IPS DF 6.9 (cell line): Measurements from ENCODE around the gene PRR20D.
A peak's percentile ranks its signal among the peaks of the same experiment; 100 is the strongest.
"Not testable (repeated sequence)": the region's sequence is repeated elsewhere in the genome, so short reads cannot be mapped to it uniquely, and the experiment has no call there.

Experiments used
- DNase-seq: peaks from one replicate; pipeline ENCODE4 v3.0.0-alpha.2; 2013; ENCODE audit warnings: low read depth, low spot score
- H3K27ac ChIP-seq: one replicate; pipeline ENCODE4 v1.5.1; 2013; ENCODE audit warnings: low read length, control low read depth
- H3K27me3 ChIP-seq: 2 replicates; pipeline ENCODE4 v1.6.1; 2013; ENCODE audit warnings: mild to moderate bottlenecking, low read length; ENCODE audit not compliant: control insufficient read depth, insufficient read depth
- H3K36me3 ChIP-seq: 2 replicates; pipeline ENCODE4 v1.6.1; 2013; ENCODE audit warnings: low read length; ENCODE audit not compliant: control insufficient read depth, insufficient read depth
- H3K4me1 ChIP-seq: 2 replicates; pipeline ENCODE4 v1.6.1; 2013; ENCODE audit warnings: low read length; ENCODE audit not compliant: control insufficient read depth, insufficient read depth
- H3K4me3 ChIP-seq: 2 replicates; pipeline ENCODE4 v1.5.1; 2013; ENCODE audit warnings: mild to moderate bottlenecking, low read length
- H3K9me3 ChIP-seq: 2 replicates; pipeline ENCODE4 v1.6.1; 2013; ENCODE audit warnings: low read length, inconsistent platforms; ENCODE audit not compliant: control insufficient read depth, insufficient read depth
- WGBS: extraction: QIAGEN DNeasy Blood & Tissue Kit; methylation state at CpG from one replicate; pipeline ENCODE4 v1.1.7; 2013; ENCODE audit warnings: mixed read lengths, missing lambda C conversion rate; ENCODE audit not compliant: insufficient read length, insufficient coverage; 5-methylcytosine and 5-hydroxymethylcytosine counted together

Gene PRR20D

DNA sequence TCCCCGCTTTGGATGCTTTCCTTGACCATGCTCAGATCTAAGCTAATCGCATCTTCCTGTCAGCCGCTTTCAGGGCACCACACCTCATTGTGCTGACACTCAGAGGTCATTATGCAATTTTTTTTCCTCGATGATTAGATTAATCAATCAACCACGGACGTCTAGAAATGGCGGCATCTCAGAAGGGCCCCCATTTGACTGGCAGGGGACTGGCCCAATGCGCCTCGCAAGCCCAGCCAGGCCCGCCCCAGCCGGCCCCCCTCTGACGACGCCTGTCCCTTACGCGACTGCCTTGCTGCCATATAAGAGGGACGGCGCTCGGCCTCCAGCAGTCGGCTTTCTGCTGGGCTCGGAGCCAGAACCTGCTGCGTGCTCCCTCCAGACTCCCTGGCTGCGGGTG lies at the start of gene PRR20D:
PRR20D (plus strand) TSS at position 301 of the 400 bp plus-strand sequence. CDS start 387 bp downstream, outside the sequence.
- not testable (repeated sequence) for DNase-seq, H3K27ac ChIP-seq, H3K4me3 ChIP-seq, H3K36me3 ChIP-seq, H3K9me3 ChIP-seq, H3K27me3 ChIP-seq, H3K4me1 ChIP-seq
- no CpG with 5 or more reads among the region's 22 CpGs for WGBS

DNA sequence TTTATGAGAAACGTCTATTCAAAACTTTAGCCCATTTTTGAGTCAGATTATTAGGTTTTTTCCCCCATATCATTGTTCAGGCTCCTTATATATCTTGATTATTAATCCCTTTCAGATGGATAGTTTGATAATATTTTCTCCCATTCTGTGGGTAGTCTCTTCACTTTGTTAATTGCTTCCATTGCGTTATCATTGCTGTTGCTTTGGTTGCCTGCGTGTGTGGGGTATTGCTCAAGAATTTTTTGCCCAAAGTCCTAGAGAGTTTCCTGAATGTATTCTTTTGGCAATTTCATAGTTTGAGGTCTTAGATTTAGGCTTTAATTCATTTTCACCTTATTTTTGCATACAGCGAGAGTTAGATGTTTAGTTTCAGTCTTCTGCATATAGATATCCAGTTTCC lies 45.5 kb upstream of the PRR20D start:
- no peaks in the 10 kb centered on the region for H3K27me3 ChIP-seq
- H3K36me3 ChIP-seq = no peaks in the 10 kb centered on the region
- no peaks in the 10 kb centered on the region for H3K4me1 ChIP-seq
- WGBS = no CpG with 5 or more reads among the region's 4 CpGs
- no peak for DNase-seq
- no peak overlapping the region for H3K4me3 ChIP-seq
- no peak overlapping the region for H3K27ac ChIP-seq
- H3K9me3 ChIP-seq = no peaks in the 10 kb centered on the region

DNA sequence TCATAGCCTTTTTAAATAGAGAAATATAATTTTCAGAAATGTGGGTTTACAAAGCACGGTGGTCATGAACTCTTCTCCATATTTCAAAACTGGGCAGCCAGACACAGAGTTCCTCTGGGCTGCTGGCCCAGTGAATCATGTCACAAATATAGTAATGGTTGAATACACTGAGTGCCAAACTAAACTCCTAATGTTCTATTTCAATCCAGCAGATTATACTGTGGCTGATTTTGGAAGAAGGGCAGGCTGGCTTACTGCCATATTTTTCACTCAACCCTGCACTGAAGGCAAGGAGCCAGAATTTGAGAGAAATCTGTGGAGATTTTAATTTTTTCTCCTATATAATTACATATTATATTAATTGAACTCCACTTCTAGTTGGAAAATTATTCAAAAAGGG lies 36.8 kb upstream of the PRR20D start:
- Histone ChIP-seq H3K9me3 (no peaks in the 10 kb centered on the region), H3K27ac (no peak overlapping the region), H3K4me1 (no peaks in the 10 kb centered on the region), H3K4me3 (no peak overlapping the region), H3K36me3 (no peaks in the 10 kb centered on the region), H3K27me3 (no peaks in the 10 kb centered on the region)
- no peak for DNase-seq
- no CpG with 5 or more reads among the region's 1 CpG for WGBS

DNA sequence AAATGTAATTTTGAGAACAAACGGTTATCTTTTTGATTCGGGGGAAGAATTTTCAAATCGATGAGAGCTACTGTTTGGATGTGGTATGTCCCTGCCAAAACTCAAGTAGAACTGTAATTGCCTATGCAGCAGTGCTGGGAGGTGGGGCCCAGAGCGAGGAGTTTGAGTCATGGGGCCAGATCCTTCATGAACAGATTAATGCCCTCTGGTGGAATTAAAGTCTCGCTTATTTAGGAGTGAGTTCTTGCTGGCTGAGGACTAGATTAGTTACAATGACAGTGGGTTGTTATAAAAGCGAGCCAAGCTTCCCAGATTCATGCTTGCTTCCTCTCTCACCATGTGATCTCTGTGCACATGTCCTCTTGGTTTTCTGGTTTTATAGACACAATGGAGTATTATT lies 31.5 kb upstream of the PRR20D start:
- no peaks in the 10 kb centered on the region for H3K9me3 ChIP-seq
- peak; percentile 16 for DNase-seq
- no peak overlapping the region for H3K27ac ChIP-seq
- H3K4me3 ChIP-seq = no peak overlapping the region
- no CpG with 5 or more reads among the region's 6 CpGs for WGBS
- no peaks in the 10 kb centered on the region for H3K27me3 ChIP-seq
- no peaks in the 10 kb centered on the region for H3K36me3 ChIP-seq
- H3K4me1 ChIP-seq = no peaks in the 10 kb centered on the region

DNA sequence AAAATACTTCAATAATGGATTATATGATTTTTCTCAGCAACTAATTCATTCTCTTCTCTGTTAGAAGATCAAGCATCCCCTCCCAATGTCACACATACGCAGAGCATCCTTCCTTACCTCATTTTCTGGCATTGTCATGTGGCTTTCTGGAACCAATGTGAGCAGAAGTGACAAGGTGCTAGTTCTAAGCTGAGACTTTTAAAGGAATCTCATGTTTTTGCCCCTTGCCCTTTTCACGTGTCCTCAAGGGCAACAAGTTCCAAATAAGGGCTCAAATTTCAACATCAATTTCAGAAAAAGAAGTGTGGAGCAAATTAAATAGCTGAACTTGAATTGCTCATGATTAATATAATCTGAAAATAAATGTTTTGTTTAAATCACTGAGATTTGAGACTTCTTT lies 24.3 kb upstream of the PRR20D start:
- H3K4me3 ChIP-seq = no peak overlapping the region
- H3K36me3 ChIP-seq = no peaks in the 10 kb centered on the region
- no peaks in the 10 kb centered on the region for H3K27me3 ChIP-seq
- no peaks in the 10 kb centered on the region for H3K9me3 ChIP-seq
- no peak for DNase-seq
- no CpG with 5 or more reads among the region's 2 CpGs for WGBS
- H3K4me1 ChIP-seq = no peaks in the 10 kb centered on the region
- H3K27ac ChIP-seq = no peak overlapping the region

DNA sequence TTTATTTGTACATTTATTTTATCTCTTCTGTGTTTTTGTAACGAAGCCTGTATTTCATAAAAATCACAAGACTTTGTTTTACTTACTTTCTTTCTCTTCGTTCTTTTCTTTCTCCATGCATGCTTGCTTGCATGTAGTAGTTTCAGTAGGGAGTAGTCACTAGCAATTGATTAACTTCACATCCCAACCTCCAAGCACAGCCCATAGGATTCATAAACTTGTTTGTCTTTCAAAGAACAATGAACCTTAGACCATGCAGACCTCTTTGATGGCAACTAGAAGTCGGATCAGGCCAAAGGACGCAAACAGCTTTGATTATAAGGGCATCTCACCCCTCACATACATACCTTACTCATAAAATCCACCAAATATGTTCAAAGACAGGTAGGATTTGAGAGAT lies 22.8 kb upstream of the PRR20D start:
- DNase-seq = no peak
- no peaks in the 10 kb centered on the region for H3K9me3 ChIP-seq
- no CpG with 5 or more reads among the region's 4 CpGs for WGBS
- H3K36me3 ChIP-seq = no peaks in the 10 kb centered on the region
- H3K27ac ChIP-seq = no peak overlapping the region
- H3K4me1 ChIP-seq = no peaks in the 10 kb centered on the region
- H3K4me3 ChIP-seq = no peak overlapping the region
- H3K27me3 ChIP-seq = no peaks in the 10 kb centered on the region

DNA sequence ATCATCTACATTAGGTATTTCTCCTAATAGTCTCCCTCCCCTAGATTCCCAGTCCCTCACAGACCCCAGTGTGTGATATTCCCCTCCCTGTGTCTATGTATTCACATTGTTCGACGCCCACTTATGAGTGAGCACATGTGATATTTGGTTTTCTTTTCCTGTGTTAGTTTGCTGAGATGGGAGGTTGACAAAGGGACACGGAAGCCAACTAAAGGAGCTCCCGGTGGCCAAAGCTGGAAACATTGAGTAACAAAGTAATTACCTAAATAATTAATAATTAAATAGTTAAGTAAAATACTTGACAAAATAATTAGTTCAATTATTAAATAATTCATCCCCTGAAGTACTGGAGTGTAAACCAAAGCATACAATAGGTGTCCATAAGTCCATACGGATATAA lies 21.4 kb upstream of the PRR20D start:
- Histone ChIP-seq H3K27ac (no peak overlapping the region), H3K4me3 (no peak overlapping the region), H3K4me1 (no peaks in the 10 kb centered on the region), H3K9me3 (no peaks in the 10 kb centered on the region), H3K36me3 (no peaks in the 10 kb centered on the region), H3K27me3 (no peaks in the 10 kb centered on the region)
- WGBS = no CpG with 5 or more reads among the region's 5 CpGs
- no peak for DNase-seq

DNA sequence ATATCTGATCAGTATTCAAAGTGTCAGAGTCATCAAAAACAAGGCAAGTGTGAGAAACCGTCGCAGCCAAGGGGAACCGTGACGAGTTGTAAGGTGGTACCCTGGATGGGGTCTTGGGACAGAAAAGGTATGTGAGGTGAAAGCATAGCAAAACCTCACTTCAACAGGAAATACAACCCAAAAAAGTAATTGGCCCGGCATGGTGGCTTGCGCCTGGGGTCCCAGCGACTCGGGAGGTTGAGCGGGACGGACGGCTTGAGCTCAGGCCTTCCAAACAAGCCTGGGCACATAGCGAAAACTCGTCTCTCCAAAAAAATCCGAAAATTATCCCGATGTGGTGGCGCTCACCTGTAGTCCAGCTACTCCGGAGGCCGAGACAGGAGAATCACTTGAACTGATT lies 20.7 kb upstream of the PRR20D start:
- H3K4me1 ChIP-seq, H3K4me3 ChIP-seq, DNase-seq, H3K9me3 ChIP-seq, H3K27me3 ChIP-seq, H3K36me3 ChIP-seq, H3K27ac ChIP-seq: not testable (repeated sequence)
- WGBS = no CpG with 5 or more reads among the region's 18 CpGs

DNA sequence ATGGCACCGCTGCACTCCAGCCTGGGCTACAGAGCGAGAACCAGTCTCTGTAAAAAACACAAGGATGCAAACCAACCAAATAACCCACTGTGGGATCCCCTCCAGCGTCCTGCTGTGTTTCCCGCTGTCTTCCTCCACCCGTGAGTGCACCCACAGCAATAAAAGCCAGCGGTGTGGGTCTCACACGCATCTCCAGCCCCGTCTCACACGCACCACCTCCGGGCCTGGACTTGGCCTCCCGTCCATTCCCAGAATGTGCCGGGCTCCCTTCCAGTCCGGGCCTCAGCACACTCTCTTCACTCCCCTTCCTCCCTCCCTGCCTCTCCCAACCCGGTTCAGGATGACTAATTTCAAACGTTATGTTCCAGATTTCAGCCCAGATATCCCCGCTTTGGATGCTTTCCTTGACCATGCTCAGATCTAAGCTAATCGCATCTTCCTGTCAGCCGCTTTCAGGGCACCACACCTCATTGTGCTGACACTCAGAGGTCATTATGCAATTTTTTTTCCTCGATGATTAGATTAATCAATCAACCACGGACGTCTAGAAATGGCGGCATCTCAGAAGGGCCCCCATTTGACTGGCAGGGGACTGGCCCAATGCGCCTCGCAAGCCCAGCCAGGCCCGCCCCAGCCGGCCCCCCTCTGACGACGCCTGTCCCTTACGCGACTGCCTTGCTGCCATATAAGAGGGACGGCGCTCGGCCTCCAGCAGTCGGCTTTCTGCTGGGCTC lies 20.0 kb upstream of the PRR20D start, which contains the start of gene PRR20A:
PRR20A (plus strand) TSS at position 684 of the 734 bp plus-strand sequence. CDS start 387 bp downstream, outside the sequence.
- H3K4me3 ChIP-seq, H3K4me1 ChIP-seq, H3K9me3 ChIP-seq, H3K27me3 ChIP-seq, DNase-seq, H3K36me3 ChIP-seq, H3K27ac ChIP-seq: not testable (repeated sequence)
- WGBS = no CpG with 5 or more reads among the region's 34 CpGs

DNA sequence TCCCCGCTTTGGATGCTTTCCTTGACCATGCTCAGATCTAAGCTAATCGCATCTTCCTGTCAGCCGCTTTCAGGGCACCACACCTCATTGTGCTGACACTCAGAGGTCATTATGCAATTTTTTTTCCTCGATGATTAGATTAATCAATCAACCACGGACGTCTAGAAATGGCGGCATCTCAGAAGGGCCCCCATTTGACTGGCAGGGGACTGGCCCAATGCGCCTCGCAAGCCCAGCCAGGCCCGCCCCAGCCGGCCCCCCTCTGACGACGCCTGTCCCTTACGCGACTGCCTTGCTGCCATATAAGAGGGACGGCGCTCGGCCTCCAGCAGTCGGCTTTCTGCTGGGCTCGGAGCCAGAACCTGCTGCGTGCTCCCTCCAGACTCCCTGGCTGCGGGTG lies 13.2 kb upstream of the PRR20D start, which contains the start of gene PRR20B:
PRR20B (plus strand) TSS at position 301 of the 400 bp plus-strand sequence. CDS start 387 bp downstream, outside the sequence.
- not testable (repeated sequence) for H3K4me3 ChIP-seq
- WGBS = no CpG with 5 or more reads among the region's 22 CpGs

DNA sequence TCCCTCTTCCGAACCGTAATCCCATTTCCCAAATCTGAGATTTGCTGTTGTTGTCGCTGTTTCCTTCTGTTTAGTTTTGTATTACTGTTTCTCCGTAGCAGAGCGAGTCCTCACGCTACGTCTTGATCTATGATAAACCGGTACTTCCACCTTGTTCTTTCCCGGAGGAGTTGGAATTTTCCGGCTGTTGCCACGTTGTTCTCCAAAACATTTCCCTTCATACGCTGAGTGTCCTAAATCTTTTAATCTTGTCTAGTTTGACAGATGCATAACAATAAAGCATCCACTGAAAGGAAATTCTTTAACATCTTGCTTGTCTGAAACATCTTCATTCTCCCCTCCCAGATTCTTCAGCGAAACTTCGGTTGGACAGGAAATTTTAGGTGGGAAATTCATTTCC lies 12.3 kb upstream of the PRR20D start:
- H3K27me3 ChIP-seq, H3K36me3 ChIP-seq: not testable (repeated sequence)
- WGBS = no CpG with 5 or more reads among the region's 14 CpGs

More for the DNA sequence above, 13.2 kb upstream of the PRR20D start, which contains the start of gene PRR20B:
- H3K9me3 ChIP-seq, H3K27ac ChIP-seq, DNase-seq, H3K36me3 ChIP-seq, H3K4me1 ChIP-seq, H3K27me3 ChIP-seq: not testable (repeated sequence)

More for the DNA sequence above, 12.3 kb upstream of the PRR20D start:
- not testable (repeated sequence) for H3K27ac ChIP-seq, H3K4me3 ChIP-seq, H3K4me1 ChIP-seq, DNase-seq, H3K9me3 ChIP-seq
